ENCODE measurements around the gene EFHC1. TPM values are rescaled to one million over a fixed set of nuclear protein-coding genes. Genes with fewer than 3 reads are reported as not detected.
A peak's percentile ranks its signal among the peaks of the same experiment; 100 is the strongest.
"Not testable (repeated sequence)": the region's sequence is repeated elsewhere in the genome, so short reads cannot be mapped to it uniquely, and the experiment has no call there.

The EFHC1 gene
- 7.1 TPM for polyA plus RNA-seq

GRCh38 chr6:52419809-52420667 is at the start of gene EFHC1:
Gene EFHC1 (plus strand): TSS chr6:52420342. CDS start chr6:52420411, 69 bp downstream.
- peaks cover 4 to 13% (median 12%) of the 10 kb centered on the region in 3 donors for H3K4me1 Mint-ChIP-seq
- H3K27ac Mint-ChIP-seq, result no peak within 1 kb of the TSS

GRCh38 chr6:52371656-52372191 is 48.4 kb upstream of the EFHC1 start:
- H3K27ac Mint-ChIP-seq, result no peak overlapping the region
- H3K36me3 Mint-ChIP-seq, result peaks cover 13% of the 10 kb centered on the region
- H3K9me3 Mint-ChIP-seq, result peaks cover 0 to 6% (median 3%) of the 10 kb centered on the region in 3 donors
- H3K27me3 Mint-ChIP-seq, result no peaks in the 10 kb centered on the region
- H3K4me1 Mint-ChIP-seq, result peaks cover 11 to 17% (median 12%) of the 10 kb centered on the region in 3 donors
- H3K4me3 Mint-ChIP-seq, result no peak overlapping the region

More at GRCh38 chr6:52419809-52420667, at the start of gene EFHC1:
- H3K36me3 Mint-ChIP-seq, result no peaks in the 10 kb centered on the region
- no peaks in the 10 kb centered on the region for H3K9me3 Mint-ChIP-seq
- H3K4me3 Mint-ChIP-seq, result no peak within 1 kb of the TSS
- no peaks in the 10 kb centered on the region for H3K27me3 Mint-ChIP-seq

- Mint-ChIP-seq H3K9me3 (peaks cover 0 to 6% (median 3%) of the 10 kb centered on the region in 3 donors), H3K27me3 (no peaks in the 10 kb centered on the region), H3K4me1 (peaks cover 24 to 31% (median 27%) of the 10 kb centered on the region in 3 donors), H3K27ac (no peak overlapping the region), H3K36me3 (peaks cover 12% of the 10 kb centered on the region), H3K4me3 (no peak overlapping the region)
Observed at GRCh38 chr6:52373151-52373690, 46.9 kb upstream of the EFHC1 start.

- H3K27ac Mint-ChIP-seq, result no peak overlapping the region
- peaks cover 0 to 6% (median 3%) of the 10 kb centered on the region in 3 donors for H3K9me3 Mint-ChIP-seq
- peak overlapping the region in 1 of 4 donors; percentile 1 for H3K4me3 Mint-ChIP-seq
- peaks cover 11% of the 10 kb centered on the region for H3K36me3 Mint-ChIP-seq
- H3K27me3 Mint-ChIP-seq, result no peaks in the 10 kb centered on the region
- peaks cover 25 to 34% (median 27%) of the 10 kb centered on the region in 3 donors for H3K4me1 Mint-ChIP-seq
Observed at GRCh38 chr6:52374247-52374646, 45.9 kb upstream of the EFHC1 start.

- peaks cover 25 to 36% (median 27%) of the 10 kb centered on the region in 3 donors for H3K4me1 Mint-ChIP-seq
Observed at GRCh38 chr6:52375780-52376556, 44.2 kb upstream of the EFHC1 start.

GRCh38 chr6:52376763-52377162 is 43.4 kb upstream of the EFHC1 start:
- H3K4me1 Mint-ChIP-seq, result peaks cover 25 to 36% (median 27%) of the 10 kb centered on the region in 3 donors
- H3K36me3 Mint-ChIP-seq, result peaks cover 8% of the 10 kb centered on the region
- no peak overlapping the region for H3K4me3 Mint-ChIP-seq
- H3K9me3 Mint-ChIP-seq, result peaks cover 0 to 6% (median 3%) of the 10 kb centered on the region in 3 donors
- H3K27ac Mint-ChIP-seq, result peak overlapping the region in 1 of 3 donors; percentile 5
- no peaks in the 10 kb centered on the region for H3K27me3 Mint-ChIP-seq

More at GRCh38 chr6:52375780-52376556, 44.2 kb upstream of the EFHC1 start:
- H3K4me3 Mint-ChIP-seq, result no peak overlapping the region
- H3K9me3 Mint-ChIP-seq, result peaks cover 0 to 6% (median 3%) of the 10 kb centered on the region in 3 donors
- H3K27ac Mint-ChIP-seq, result no peak overlapping the region
- no peaks in the 10 kb centered on the region for H3K27me3 Mint-ChIP-seq
- H3K36me3 Mint-ChIP-seq, result peaks cover 8% of the 10 kb centered on the region

GRCh38 chr6:52377538-52378221 is 42.5 kb upstream of the EFHC1 start:
- Mint-ChIP-seq H3K27ac (peak overlapping the region in 2 of 3 donors; percentile 49 to 82), H3K9me3 (peaks cover 0 to 6% (median 3%) of the 10 kb centered on the region in 3 donors), H3K4me1 (peaks cover 26 to 38% (median 27%) of the 10 kb centered on the region in 3 donors), H3K4me3 (peak overlapping the region in 2 of 4 donors; percentile 56 to 85), H3K36me3 (peaks cover 8% of the 10 kb centered on the region), H3K27me3 (no peaks in the 10 kb centered on the region)

GRCh38 chr6:52381249-52381648 is 38.9 kb upstream of the EFHC1 start:
- Mint-ChIP-seq H3K4me1 (peaks cover 20 to 35% (median 26%) of the 10 kb centered on the region in 3 donors), H3K9me3 (no peaks in the 10 kb centered on the region), H3K36me3 (peaks cover 5% of the 10 kb centered on the region), H3K27ac (no peak overlapping the region), H3K4me3 (no peak overlapping the region), H3K27me3 (no peaks in the 10 kb centered on the region)

GRCh38 chr6:52384145-52384766 is 35.9 kb upstream of the EFHC1 start:
- Mint-ChIP-seq H3K9me3 (no peaks in the 10 kb centered on the region), H3K27ac (no peak overlapping the region), H3K27me3 (no peaks in the 10 kb centered on the region), H3K4me1 (peaks cover 3 to 17% (median 12%) of the 10 kb centered on the region in 3 donors), H3K36me3 (peaks cover 4% of the 10 kb centered on the region), H3K4me3 (no peak overlapping the region)

- peaks cover 4% of the 10 kb centered on the region for H3K36me3 Mint-ChIP-seq
- H3K9me3 Mint-ChIP-seq, result no peaks in the 10 kb centered on the region
- H3K27ac Mint-ChIP-seq, result peak overlapping the region in 1 of 3 donors; percentile 40
- H3K4me1 Mint-ChIP-seq, result peaks cover 9 to 23% (median 19%) of the 10 kb centered on the region in 3 donors
- no peaks in the 10 kb centered on the region for H3K27me3 Mint-ChIP-seq
- no peak overlapping the region for H3K4me3 Mint-ChIP-seq
Observed at GRCh38 chr6:52385074-52385473, 35.1 kb upstream of the EFHC1 start.

GRCh38 chr6:52388119-52388518 is 32.0 kb upstream of the EFHC1 start:
- not testable (repeated sequence) for H3K9me3 Mint-ChIP-seq, H3K36me3 Mint-ChIP-seq, H3K27ac Mint-ChIP-seq, H3K4me3 Mint-ChIP-seq, H3K27me3 Mint-ChIP-seq
- H3K4me1 Mint-ChIP-seq, result peaks cover 17 to 30% (median 27%) of the 10 kb centered on the region in 3 donors

GRCh38 chr6:52388790-52389189 is 31.4 kb upstream of the EFHC1 start:
- Mint-ChIP-seq H3K27me3 (no peaks in the 10 kb centered on the region), H3K27ac (peak overlapping the region in 1 of 3 donors; percentile 76), H3K4me3 (no peak overlapping the region), H3K9me3 (no peaks in the 10 kb centered on the region), H3K4me1 (peaks cover 19 to 34% (median 27%) of the 10 kb centered on the region in 3 donors), H3K36me3 (peaks cover 4% of the 10 kb centered on the region)

- H3K4me1 Mint-ChIP-seq, result peaks cover 24 to 37% (median 28%) of the 10 kb centered on the region in 3 donors
- no peaks in the 10 kb centered on the region for H3K27me3 Mint-ChIP-seq
- H3K36me3 Mint-ChIP-seq, result no peaks in the 10 kb centered on the region
- H3K9me3 Mint-ChIP-seq, result no peaks in the 10 kb centered on the region
- H3K27ac Mint-ChIP-seq, result peak overlapping the region in 2 of 3 donors; percentile 51 to 76
- H3K4me3 Mint-ChIP-seq, result no peak overlapping the region
Observed at GRCh38 chr6:52389264-52389625, 30.9 kb upstream of the EFHC1 start.
